ENCODE results near the gene SMARCC1.

The SMARCC1 gene

DNA sequence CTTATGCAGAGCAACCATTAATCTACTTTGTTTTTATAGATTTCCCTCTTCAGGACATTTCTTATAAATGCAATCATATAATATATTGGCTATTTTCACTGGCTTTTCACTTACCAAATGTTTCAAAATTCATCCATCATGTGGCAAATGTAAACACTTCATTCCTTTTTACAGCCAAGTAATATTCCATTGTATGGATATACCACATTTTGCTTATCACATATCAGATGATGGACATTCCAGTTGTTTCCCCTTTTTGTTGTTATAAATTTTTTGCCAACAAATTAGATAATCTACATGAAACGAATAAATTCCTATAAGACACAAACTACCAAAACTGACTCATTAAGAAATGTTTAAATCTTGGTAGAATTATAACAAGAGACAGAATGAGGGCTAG lies 123.2 kb downstream of the SMARCC1 start:
- Histone ChIP-seq H3K4me1 (no peaks in the 10 kb centered on the region), H3K9me3 (no peaks in the 10 kb centered on the region), H3K4me3 (no peak overlapping the region), H3K27me3 (no peaks in the 10 kb centered on the region), H3K27ac (no peak overlapping the region), H3K36me3 (peaks cover 25 to 40% (median 37%) of the 10 kb centered on the region in 3 donors)
- no peak for DNase-seq
- TF ChIP-seq, protein P1, sequence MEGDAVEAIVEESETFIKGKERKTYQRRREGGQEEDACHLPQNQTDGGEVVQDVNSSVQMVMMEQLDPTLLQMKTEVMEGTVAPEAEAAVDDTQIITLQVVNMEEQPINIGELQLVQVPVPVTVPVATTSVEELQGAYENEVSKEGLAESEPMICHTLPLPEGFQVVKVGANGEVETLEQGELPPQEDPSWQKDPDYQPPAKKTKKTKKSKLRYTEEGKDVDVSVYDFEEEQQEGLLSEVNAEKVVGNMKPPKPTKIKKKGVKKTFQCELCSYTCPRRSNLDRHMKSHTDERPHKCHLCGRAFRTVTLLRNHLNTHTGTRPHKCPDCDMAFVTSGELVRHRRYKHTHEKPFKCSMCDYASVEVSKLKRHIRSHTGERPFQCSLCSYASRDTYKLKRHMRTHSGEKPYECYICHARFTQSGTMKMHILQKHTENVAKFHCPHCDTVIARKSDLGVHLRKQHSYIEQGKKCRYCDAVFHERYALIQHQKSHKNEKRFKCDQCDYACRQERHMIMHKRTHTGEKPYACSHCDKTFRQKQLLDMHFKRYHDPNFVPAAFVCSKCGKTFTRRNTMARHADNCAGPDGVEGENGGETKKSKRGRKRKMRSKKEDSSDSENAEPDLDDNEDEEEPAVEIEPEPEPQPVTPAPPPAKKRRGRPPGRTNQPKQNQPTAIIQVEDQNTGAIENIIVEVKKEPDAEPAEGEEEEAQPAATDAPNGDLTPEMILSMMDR (IDR thresholded peaks at IDR 0.05): no peak
- intact Hi-C loops (cut with DNase I; ENCODE audit: low total_unique reads): no loop called here

DNA sequence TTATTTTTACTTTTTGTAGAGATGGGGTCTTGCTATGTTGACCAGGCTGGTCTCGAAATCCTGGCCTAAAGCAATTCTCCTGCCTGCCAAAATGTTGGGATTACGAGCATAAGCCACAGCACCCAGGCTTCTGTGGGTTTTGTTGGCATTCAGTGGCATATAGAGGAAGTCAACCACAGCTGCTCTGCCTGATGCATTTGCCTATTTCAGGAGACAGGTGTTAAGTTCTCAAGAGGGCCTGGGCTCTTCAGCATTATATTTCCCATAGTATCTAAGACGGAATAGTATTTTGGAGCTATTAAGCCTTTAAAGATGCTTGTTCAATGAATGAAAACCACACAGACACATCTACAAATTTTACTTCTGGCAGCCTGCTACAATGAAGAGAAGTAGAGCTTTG lies 129.6 kb downstream of the SMARCC1 start:
- Histone ChIP-seq H3K36me3 (peaks cover 0 to 16% (median 11%) of the 10 kb centered on the region in 3 donors), H3K27me3 (no peaks in the 10 kb centered on the region), H3K4me3 (no peak overlapping the region), H3K4me1 (peaks cover 0 to 6% (median 0%) of the 10 kb centered on the region in 4 donors), H3K27ac (no peak overlapping the region), H3K9me3 (no peaks in the 10 kb centered on the region)
- TF ChIP-seq, protein P1 (IDR thresholded peaks at IDR 0.05): no peak
- intact Hi-C loops (cut with DNase I; ENCODE audit: low total_unique reads): no loop called here
- no peak for DNase-seq

GRCh38 chr3:47650294-47650693 lies 131.4 kb downstream of the SMARCC1 start:
- intact Hi-C loops (cut with DNase I; ENCODE audit: low total_unique reads): no loop called here
- no peaks in the 10 kb centered on the region for H3K9me3 ChIP-seq
- H3K4me3 ChIP-seq: no peak overlapping the region
- H3K36me3 ChIP-seq: peaks cover 0 to 10% (median 9%) of the 10 kb centered on the region in 3 donors
- H3K27me3 ChIP-seq: no peaks in the 10 kb centered on the region
- H3K27ac ChIP-seq: no peak overlapping the region
- DNase-seq: no peak
- TF ChIP-seq, protein P1 (IDR thresholded peaks at IDR 0.05): no peak
- peaks cover 0 to 6% (median 3%) of the 10 kb centered on the region in 4 donors for H3K4me1 ChIP-seq

GRCh38 chr3:47647550-47647949 lies 134.1 kb downstream of the SMARCC1 start:
- TF ChIP-seq, protein P1 (IDR thresholded peaks at IDR 0.05): no peak
- Histone ChIP-seq H3K4me3 (no peak overlapping the region), H3K27me3 (no peaks in the 10 kb centered on the region), H3K27ac (no peak overlapping the region), H3K4me1 (peaks cover 0 to 6% (median 3%) of the 10 kb centered on the region in 4 donors), H3K36me3 (peaks cover 4 to 11% (median 7%) of the 10 kb centered on the region in 3 donors), H3K9me3 (no peaks in the 10 kb centered on the region)
- DNase-seq: no peak
- intact Hi-C loops (cut with DNase I; ENCODE audit: low total_unique reads): no loop called here

- DNase-seq: no peak
- Histone ChIP-seq H3K4me1 (peaks cover 0 to 6% (median 3%) of the 10 kb centered on the region in 4 donors), H3K27me3 (no peaks in the 10 kb centered on the region), H3K4me3 (no peak overlapping the region), H3K36me3 (peaks cover 12 to 22% (median 14%) of the 10 kb centered on the region in 3 donors), H3K9me3 (no peaks in the 10 kb centered on the region), H3K27ac (no peak overlapping the region)
- intact Hi-C loops (cut with DNase I; ENCODE audit: low total_unique reads): no loop called here
- TF ChIP-seq, protein P1 (IDR thresholded peaks at IDR 0.05): no peak
Measured at GRCh38 chr3:47646362-47646761, 135.3 kb downstream of the SMARCC1 start.

DNA sequence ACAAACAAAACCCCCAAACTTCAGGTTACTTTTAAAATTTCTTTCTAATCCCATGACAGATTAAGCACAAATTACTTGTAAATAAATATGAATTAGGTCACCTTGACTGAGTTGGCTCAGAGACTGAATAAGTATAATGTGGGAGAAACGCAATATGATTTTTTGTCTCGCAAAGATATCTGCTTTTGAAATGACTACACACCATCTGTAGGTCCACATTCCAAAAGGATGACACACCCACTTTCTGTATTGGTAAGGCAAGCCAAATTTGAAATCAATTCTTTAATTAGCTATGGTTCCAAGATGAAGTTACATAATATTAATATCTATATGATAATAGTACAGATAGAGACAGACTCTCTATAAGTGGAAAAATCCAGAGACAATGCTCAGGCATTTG lies 136.1 kb downstream of the SMARCC1 start:
- H3K27me3 ChIP-seq: no peaks in the 10 kb centered on the region
- no peak overlapping the region for H3K27ac ChIP-seq
- no peaks in the 10 kb centered on the region for H3K9me3 ChIP-seq
- no peak for DNase-seq
- intact Hi-C loops (cut with DNase I; ENCODE audit: low total_unique reads): no loop called here
- H3K4me1 ChIP-seq: peaks cover 0 to 6% (median 3%) of the 10 kb centered on the region in 4 donors
- H3K36me3 ChIP-seq: peaks cover 12 to 21% (median 18%) of the 10 kb centered on the region in 3 donors
- H3K4me3 ChIP-seq: no peak overlapping the region
- TF ChIP-seq, protein P1 (IDR thresholded peaks at IDR 0.05): no peak
